ENCODE measurements around the gene ASF1B.

GRCh38 chr19:14119146-14119545, 17.2 kb downstream of the ASF1B start:
- TF ChIP-seq CTCF (IDR thresholded peaks at IDR 0.05) (no peak), EZH2 (IDR thresholded peaks at IDR 0.05; ENCODE audit: borderline replicate concordance, insufficient read depth, low read depth, low read length, poor library complexity, severe bottlenecking) (no peak)
